H9 (cell line): ENCODE results near the gene ST6GAL2. TPM values are rescaled to one million over a fixed set of nuclear protein-coding genes. Genes with fewer than 3 reads are reported as not detected.

Experiments used
- DNase-seq: peaks from one replicate; pipeline ENCODE4 v3.0.0-alpha.2; 2017
- H2AFZ ChIP-seq: one replicate; pipeline ENCODE4 v1.6.1; 2013; ENCODE audit warnings: mild to moderate bottlenecking, low read length, control low read depth, moderate library complexity
- H2AK5ac ChIP-seq: 2 replicates; pipeline ENCODE4 v1.6.1; 2013; ENCODE audit warnings: low read length, control low read depth, mixed read lengths; ENCODE audit not compliant: insufficient read length
- H2BK120ac ChIP-seq: one replicate; pipeline ENCODE4 v1.6.1; 2013; ENCODE audit warnings: low read depth, mild to moderate bottlenecking, low read length, control low read depth, inconsistent platforms; ENCODE audit not compliant: poor library complexity, severe bottlenecking
- H2BK12ac ChIP-seq: 2 replicates; pipeline ENCODE4 v1.6.1; 2013; ENCODE audit warnings: low read length, control low read depth, mixed read lengths, low read depth; ENCODE audit not compliant: insufficient read length
- H2BK15ac ChIP-seq: 2 replicates; pipeline ENCODE4 v1.6.1; 2013; ENCODE audit warnings: low read depth, low read length, control low read depth
- H2BK20ac ChIP-seq: one replicate; pipeline ENCODE4 v1.6.1; 2013; ENCODE audit warnings: low read depth, mild to moderate bottlenecking, low read length, control low read depth, inconsistent platforms; ENCODE audit not compliant: poor library complexity, severe bottlenecking
- H2BK5ac ChIP-seq: 2 replicates; pipeline ENCODE4 v1.6.1; 2013; ENCODE audit warnings: low read length, control low read depth, mixed read lengths; ENCODE audit not compliant: insufficient read length
- H3K14ac ChIP-seq: 2 replicates; pipeline ENCODE4 v1.6.1; 2013; ENCODE audit warnings: low read length, control low read depth; ENCODE audit not compliant: insufficient read depth
- H3K18ac ChIP-seq: 2 replicates; pipeline ENCODE4 v1.6.1; 2013; ENCODE audit warnings: low read depth, mild to moderate bottlenecking, mixed read lengths, low read length, control low read depth; ENCODE audit not compliant: insufficient read length
- H3K23ac ChIP-seq: 2 replicates; pipeline ENCODE4 v1.6.1; 2013; ENCODE audit warnings: low read length, control low read depth, mixed read lengths, low read depth; ENCODE audit not compliant: insufficient read length
- H3K23me2 ChIP-seq: 2 replicates; pipeline ENCODE4 v1.6.1; 2013; ENCODE audit warnings: low read depth, mild to moderate bottlenecking, mixed read lengths, low read length, control low read depth; ENCODE audit not compliant: insufficient read length, poor library complexity, severe bottlenecking
- H3K27ac ChIP-seq: 2 replicates; pipeline ENCODE4 v1.5.1; 2013; ENCODE audit warnings: low read length, control low read depth, mixed read lengths, low read depth; ENCODE audit not compliant: insufficient read length
- H3K27me3 ChIP-seq: 2 replicates; pipeline ENCODE4 v1.6.1; 2013; ENCODE audit warnings: low read length, control low read depth, inconsistent platforms; ENCODE audit not compliant: insufficient read depth
- H3K4ac ChIP-seq: 2 replicates; pipeline ENCODE4 v1.6.1; 2013; ENCODE audit warnings: low read depth, mild to moderate bottlenecking, control low read depth, inconsistent platforms, low read length, moderate library complexity
- H3K4me1 ChIP-seq: 2 replicates; pipeline ENCODE4 v1.6.1; 2013; ENCODE audit warnings: low read length, control low read depth, inconsistent platforms; ENCODE audit not compliant: insufficient read depth
- H3K4me2 ChIP-seq: 2 replicates; pipeline ENCODE4 v1.6.1; 2013; ENCODE audit warnings: low read length, control low read depth, mixed read lengths; ENCODE audit not compliant: insufficient read length, insufficient read depth
- H3K56ac ChIP-seq: 2 replicates; pipeline ENCODE4 v1.6.1; 2013; ENCODE audit warnings: low read depth, mild to moderate bottlenecking, mixed read lengths, low read length, control low read depth; ENCODE audit not compliant: insufficient read length
- H3K79me1 ChIP-seq: 2 replicates; pipeline ENCODE4 v1.6.1; 2013; ENCODE audit warnings: low read depth, mild to moderate bottlenecking, moderate library complexity, low read length, control low read depth, inconsistent platforms; ENCODE audit not compliant: insufficient read depth, poor library complexity, severe bottlenecking
- H3K79me2 ChIP-seq: 2 replicates; pipeline ENCODE4 v1.6.1; 2013; ENCODE audit warnings: low read length, control low read depth, inconsistent platforms; ENCODE audit not compliant: insufficient read depth
- H3K9ac ChIP-seq: 2 replicates; pipeline ENCODE4 v1.6.1; 2013; ENCODE audit warnings: low read length, control low read depth, mixed read lengths; ENCODE audit not compliant: insufficient read length; ENCODE audit errors: extremely low read depth
- H3K9me3 ChIP-seq: one replicate; pipeline ENCODE4 v1.6.1; 2013; ENCODE audit warnings: low read depth, low read length, inconsistent platforms; ENCODE audit not compliant: control insufficient read depth
- H3T11ph ChIP-seq: one replicate; pipeline ENCODE4 v1.6.1; 2013; ENCODE audit warnings: mild to moderate bottlenecking, low read length, control low read depth, inconsistent platforms
- H4K20me1 ChIP-seq: one replicate; pipeline ENCODE4 v1.6.1; 2013; ENCODE audit not compliant: control insufficient read depth, insufficient read length, insufficient read depth
- H4K5ac ChIP-seq: 2 replicates; pipeline ENCODE4 v1.6.1; 2013; ENCODE audit warnings: low read depth, mild to moderate bottlenecking, mixed read lengths, low read length, control low read depth; ENCODE audit not compliant: insufficient read length
- H4K8ac ChIP-seq: replicated peaks from 2 replicates; pipeline ENCODE4 v1.6.1; 2013; ENCODE audit warnings: low read length, control low read depth, mixed read lengths, low read depth; ENCODE audit not compliant: insufficient read length
- H4K91ac ChIP-seq: 2 replicates; pipeline ENCODE4 v1.6.1; 2013; ENCODE audit warnings: low read depth, mild to moderate bottlenecking, moderate library complexity, mixed read lengths, low read length, control low read depth; ENCODE audit not compliant: insufficient read length
- H3K27ac Mint-ChIP-seq, 3 experiments: 2 replicates in 2 of 3; 3 replicates in 1 of 3; pipeline ENCODE4 v1.8.0; 2020 to 2021; ENCODE audit warnings: mixed read lengths in 3 of 3, mild to moderate bottlenecking in 1 of 3, moderate library complexity in 1 of 3
- H3K27me3 Mint-ChIP-seq: 2 replicates; pipeline ENCODE4 v1.8.0; 2021; ENCODE audit warnings: low read depth, mild to moderate bottlenecking, moderate library complexity, mixed read lengths
- H3K36me3 Mint-ChIP-seq, 3 experiments: 2 replicates in 2 of 3; 3 replicates in 1 of 3; pipeline ENCODE4 v1.8.0; 2020 to 2021; ENCODE audit warnings: low read depth in 3 of 3, mixed read lengths in 3 of 3; ENCODE audit not compliant: insufficient read depth in 1 of 3
- H3K4me1 Mint-ChIP-seq, 2 experiments: 2 replicates each; pipeline ENCODE4 v1.8.0; 2020; ENCODE audit warnings: mixed read lengths in 2 of 2
- H3K4me3 Mint-ChIP-seq, 2 experiments: 2 replicates in 1 of 2; 3 replicates in 1 of 2; pipeline ENCODE4 v1.8.0; 2020 to 2021; ENCODE audit warnings: mild to moderate bottlenecking in 2 of 2, mixed read lengths in 2 of 2, moderate library complexity in 1 of 2
- H3K9me3 Mint-ChIP-seq, 2 experiments: 2 replicates in 1 of 2; 3 replicates in 1 of 2; pipeline ENCODE4 v1.8.0; 2020; ENCODE audit warnings: mild to moderate bottlenecking in 2 of 2, mixed read lengths in 2 of 2, moderate library complexity in 1 of 2
- CTCF ChIP-seq: fragments of 200-600 bp; sonication (generic); conservative IDR thresholded peaks from 3 replicates; pipeline ENCODE4 v1.8.0; 2021; ENCODE audit warnings: antibody characterized with exemption, mild to moderate bottlenecking
- WGBS: extraction: QIAGEN DNeasy Blood & Tissue Kit; methylation state at CpG from one replicate; pipeline ENCODE4 v1.1.7; 2013; ENCODE audit warnings: missing lambda C conversion rate, low lambda C conversion rate, mixed read lengths; ENCODE audit not compliant: insufficient read length; ENCODE audit errors: extremely low coverage; 5-methylcytosine and 5-hydroxymethylcytosine counted together
- total RNA-seq: library from RNA; stranded (reverse); gene quantifications from 2 replicates; pipeline ENCODE4 v1.2.1, GENCODE V29; 2021

ST6GAL2 gene
- total RNA-seq, 1 experiment from 2014 or later = 7.6 TPM

GRCh38 chr2:106851087-106851874 is 34.7 kb downstream of the ST6GAL2 start:
- H2BK15ac ChIP-seq = no peak overlapping the region
- H3K27ac ChIP-seq = no peak overlapping the region
- H3K27ac Mint-ChIP-seq = no peak overlapping the region

More at GRCh38 chr2:106851087-106851874, 34.7 kb downstream of the ST6GAL2 start:
- Mint-ChIP-seq H3K4me1 (peaks cover 64 to 75% of the 10 kb centered on the region in 2 experiments), H3K4me3 (no peak overlapping the region), H3K9me3 (no peaks in the 10 kb centered on the region), H3K36me3 (no peaks in the 10 kb centered on the region), H3K27me3 (no peaks in the 10 kb centered on the region)
- H3K4me1 ChIP-seq = peaks cover 8% of the 10 kb centered on the region; the same call in 1 of the 2 replicates
- H3K9me3 ChIP-seq = no peaks in the 10 kb centered on the region
- no peak overlapping the region for H3K9ac ChIP-seq
- H2BK20ac ChIP-seq = no peak overlapping the region
- no peak overlapping the region for H3K4me2 ChIP-seq
- H3K4ac ChIP-seq = no peak overlapping the region
- no peak for TF ChIP-seq CTCF
- no peak overlapping the region for H2BK5ac ChIP-seq
- no peak overlapping the region for H2BK12ac ChIP-seq
- H3K23ac ChIP-seq = no peak overlapping the region
- no peak overlapping the region for H4K5ac ChIP-seq
- H3K23me2 ChIP-seq = no peaks in the 10 kb centered on the region
- H3K79me2 ChIP-seq = no peaks in the 10 kb centered on the region
- H4K8ac ChIP-seq = no peak overlapping the region
- DNase-seq = no peak
- no peak overlapping the region for H3T11ph ChIP-seq
- H2AFZ ChIP-seq = no peak overlapping the region
- no peaks in the 10 kb centered on the region for H3K79me1 ChIP-seq
- no peak overlapping the region for H3K18ac ChIP-seq
- no peaks in the 10 kb centered on the region for H3K27me3 ChIP-seq
- no peak overlapping the region for H2AK5ac ChIP-seq
- H3K14ac ChIP-seq = no peak overlapping the region
- H3K56ac ChIP-seq = no peak overlapping the region
- WGBS = no CpG with 5 or more reads among the region's 7 CpGs
- no peak overlapping the region for H4K91ac ChIP-seq
- no peak overlapping the region for H2BK120ac ChIP-seq
- no peaks in the 10 kb centered on the region for H4K20me1 ChIP-seq
